ENCODE data around the gene MGAT4B.

Gene MGAT4B

DNA sequence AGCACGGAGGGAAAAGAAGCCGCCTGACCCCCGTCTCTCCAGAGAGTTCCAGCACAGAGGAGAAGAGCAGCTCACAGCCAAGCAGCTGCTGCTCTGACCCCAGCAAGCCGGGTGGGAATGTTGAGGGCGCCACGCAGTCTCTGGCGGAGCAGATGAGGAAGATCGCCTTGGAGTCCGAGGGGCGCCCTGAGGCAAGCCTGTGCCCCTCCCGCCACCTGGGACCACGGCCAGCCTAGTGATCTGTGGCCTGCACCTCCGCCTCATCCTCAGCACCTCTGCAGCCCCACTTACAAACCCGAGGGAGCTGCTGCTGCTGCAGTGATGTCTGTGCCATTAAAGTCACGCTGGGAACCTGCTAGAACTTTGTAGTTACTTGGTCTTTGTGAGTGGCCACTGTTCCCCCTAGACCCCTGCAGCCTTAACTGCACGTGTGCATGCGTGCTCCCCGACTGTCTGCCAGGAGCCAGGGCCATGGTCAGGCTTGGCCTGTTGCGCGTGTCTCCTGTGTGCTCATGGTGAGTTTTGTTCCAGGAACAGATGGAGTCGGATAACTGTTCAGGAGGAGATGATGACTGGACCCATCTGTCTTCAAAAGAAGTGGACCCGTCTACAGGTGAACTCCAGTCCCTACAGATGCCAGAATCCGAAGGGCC, 26.5 kb upstream of the MGAT4B start:
- TF ChIP-seq CTCF (conservative IDR thresholded peaks at IDR 0.05) (no peak), ZFX (IDR thresholded peaks at IDR 0.05) (no peak)
- no peak overlapping the region for H3K27ac ChIP-seq

GRCh38 chr5:179832039-179832745, 25.5 kb upstream of the MGAT4B start:
- TF ChIP-seq ZFX (IDR thresholded peaks at IDR 0.05) (no peak), CTCF (conservative IDR thresholded peaks at IDR 0.05) (no peak)
- H3K27ac ChIP-seq = no peak overlapping the region

- no peak overlapping the region for H3K27ac ChIP-seq
Observed at GRCh38 chr5:179830818-179831468, 24.3 kb upstream of the MGAT4B start.

GRCh38 chr5:179829732-179830435, 23.2 kb upstream of the MGAT4B start:
- TF ChIP-seq CTCF (conservative IDR thresholded peaks at IDR 0.05) (no peak), ZFX (IDR thresholded peaks at IDR 0.05) (no peak)
- no peak overlapping the region for H3K27ac ChIP-seq

More at GRCh38 chr5:179830818-179831468, 24.3 kb upstream of the MGAT4B start:
- no peak for TF ChIP-seq ZFX (IDR thresholded peaks at IDR 0.05)
- TF ChIP-seq CTCF (conservative IDR thresholded peaks at IDR 0.05) = no peak

DNA sequence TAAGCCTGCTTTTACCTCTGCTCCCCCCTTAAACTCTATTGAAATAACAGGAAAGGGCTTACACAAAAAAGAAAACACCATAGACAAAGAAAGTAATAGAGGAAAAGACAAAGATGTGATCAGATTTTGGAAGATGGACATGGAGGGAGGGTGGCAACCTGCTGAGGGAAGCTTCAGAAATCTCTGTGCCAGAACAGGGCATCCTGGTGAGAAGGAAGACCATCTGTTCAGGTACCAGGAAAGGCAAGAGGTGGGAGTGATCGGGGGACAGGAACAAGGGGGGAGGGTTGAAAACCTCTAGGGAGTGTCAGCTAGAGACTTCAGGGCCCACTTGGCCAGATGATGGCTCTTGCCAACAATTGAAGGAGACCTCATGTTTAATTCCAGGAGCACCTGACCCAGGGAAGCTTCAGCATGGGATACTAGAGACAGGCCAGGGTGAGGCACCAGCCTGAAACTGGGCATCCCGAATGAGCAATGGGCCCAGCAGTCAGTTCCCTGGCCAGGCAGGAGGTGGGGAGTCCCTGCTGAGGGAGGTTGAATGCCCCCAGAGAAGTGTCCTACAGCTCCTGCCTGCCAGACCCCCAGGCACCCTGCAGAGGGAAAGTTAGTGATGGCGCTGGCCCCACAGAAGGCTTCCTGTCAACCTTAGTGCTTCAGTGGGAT, 22.2 kb upstream of the MGAT4B start:
- no peak for TF ChIP-seq CTCF (conservative IDR thresholded peaks at IDR 0.05)
- no peak for TF ChIP-seq ZFX (IDR thresholded peaks at IDR 0.05)

DNA sequence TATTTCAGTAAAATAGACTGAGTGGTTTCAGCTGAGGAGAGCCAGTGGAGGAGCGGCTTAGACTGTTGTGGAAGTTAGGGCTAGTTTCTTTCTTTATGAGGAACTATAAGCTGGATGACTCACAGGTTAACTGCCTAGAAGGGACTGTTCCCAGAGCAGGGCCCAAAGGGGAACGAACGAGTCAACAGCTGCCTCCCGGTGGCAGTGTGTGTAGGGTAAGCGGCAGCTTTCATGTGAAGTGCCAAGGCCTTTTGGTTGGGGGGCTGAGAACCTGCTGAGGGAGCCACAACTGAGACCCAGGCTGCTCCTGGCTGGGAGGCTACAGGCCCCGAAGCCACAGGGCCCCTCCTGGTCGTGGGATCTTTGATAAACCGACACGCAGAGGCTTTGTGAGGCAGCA, 21.0 kb upstream of the MGAT4B start:
- H3K27ac ChIP-seq = no peak overlapping the region
- TF ChIP-seq ZFX (IDR thresholded peaks at IDR 0.05) (no peak), CTCF (conservative IDR thresholded peaks at IDR 0.05) (no peak)

More for the DNA sequence above, 22.2 kb upstream of the MGAT4B start:
- no peak overlapping the region for H3K27ac ChIP-seq
